Peyer's patch (tissue), 4 donors: ENCODE results near the gene KIF18B.

Source experiments
- CTCF ChIP-seq, 6 experiments: fragments of 450-650 bp in 4 of 6; fragments of 200-600 bp in 2 of 6; sonication (generic) in 1 of 6; IDR thresholded peaks; one replicate each; pipeline ENCODE4 v1.5.1; 2017 to 2019; ENCODE audit warnings: antibody characterized with exemption in 6 of 6, mild to moderate bottlenecking in 3 of 6, moderate library complexity in 1 of 6
- POLR2A ChIP-seq, 2 donors: fragments of 450-650 bp; IDR thresholded peaks; one replicate each; pipeline ENCODE4 v1.5.1; 2017; ENCODE audit warnings: antibody characterized with exemption in 2 of 2, mild to moderate bottlenecking in 2 of 2, moderate library complexity in 2 of 2

GRCh38 chr17:44948315-44948795 is 782 bp upstream of the KIF18B start:
- TF ChIP-seq CTCF (IDR thresholded peaks at IDR 0.05) (no peak), POLR2A (IDR thresholded peaks at IDR 0.05) (no peak)
